Spleen (tissue), 7 donors: Measurements from ENCODE around the gene ZNF516.

Source experiments
- POLR2A ChIP-seq, 3 donors: fragments of 450-650 bp; IDR thresholded peaks; one replicate each; pipeline ENCODE4 v1.5.1; 2017; ENCODE audit warnings: antibody characterized with exemption in 3 of 3, mild to moderate bottlenecking in 1 of 3
- POLR2AphosphoS5 ChIP-seq, 3 donors: sonication (generic); formaldehyde crosslinking; IDR thresholded peaks; one replicate each; pipeline ENCODE4 v1.5.1; 2017; ENCODE audit warnings: antibody characterized with exemption in 3 of 3
- TF ChIP-seq, protein P1 (sequence below), 11 experiments: fragments of 200-600 bp in 7 of 11; fragments of 450-650 bp in 4 of 11; sonication (generic) in 4 of 11; IDR thresholded peaks in 8 of 11; conservative IDR thresholded peaks in 3 of 11; 1 replicate in 7 of 11; 2 replicates in 4 of 11; pipeline versions ENCODE4 v1.4.0 to v1.8.0; 2016 to 2021; ENCODE audit warnings: antibody characterized with exemption in 11 of 11, inconsistent platforms in 4 of 11, mild to moderate bottlenecking in 1 of 11
- donor health status: DM: no; HTN: no; CAD: no; lungs with moderate emphysema.
- donor health status: DM: no; HTN: no; CAD: no.
- donor health status: DM: no; HTN: no; CAD: no.

DNA sequence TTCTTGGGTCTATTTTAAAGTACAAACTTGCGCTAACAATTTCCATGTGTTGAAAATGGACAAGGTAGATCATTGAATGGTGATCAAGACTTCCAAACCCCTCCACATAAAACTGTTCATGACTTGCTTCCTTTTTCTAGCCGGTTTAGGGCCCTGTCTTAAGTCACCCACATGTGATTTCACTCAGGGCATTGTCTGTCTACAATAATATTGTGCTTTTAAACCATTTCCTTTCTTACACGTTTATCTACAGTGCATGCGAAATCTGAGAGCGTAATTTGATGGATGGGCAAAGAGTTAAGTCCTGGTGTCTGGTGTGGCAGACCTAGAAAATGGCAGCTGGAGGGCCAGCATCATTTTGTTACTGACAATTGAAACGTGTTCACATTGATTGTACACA, 2.0 kb upstream of the ZNF516 start:
- TF ChIP-seq, protein P1, sequence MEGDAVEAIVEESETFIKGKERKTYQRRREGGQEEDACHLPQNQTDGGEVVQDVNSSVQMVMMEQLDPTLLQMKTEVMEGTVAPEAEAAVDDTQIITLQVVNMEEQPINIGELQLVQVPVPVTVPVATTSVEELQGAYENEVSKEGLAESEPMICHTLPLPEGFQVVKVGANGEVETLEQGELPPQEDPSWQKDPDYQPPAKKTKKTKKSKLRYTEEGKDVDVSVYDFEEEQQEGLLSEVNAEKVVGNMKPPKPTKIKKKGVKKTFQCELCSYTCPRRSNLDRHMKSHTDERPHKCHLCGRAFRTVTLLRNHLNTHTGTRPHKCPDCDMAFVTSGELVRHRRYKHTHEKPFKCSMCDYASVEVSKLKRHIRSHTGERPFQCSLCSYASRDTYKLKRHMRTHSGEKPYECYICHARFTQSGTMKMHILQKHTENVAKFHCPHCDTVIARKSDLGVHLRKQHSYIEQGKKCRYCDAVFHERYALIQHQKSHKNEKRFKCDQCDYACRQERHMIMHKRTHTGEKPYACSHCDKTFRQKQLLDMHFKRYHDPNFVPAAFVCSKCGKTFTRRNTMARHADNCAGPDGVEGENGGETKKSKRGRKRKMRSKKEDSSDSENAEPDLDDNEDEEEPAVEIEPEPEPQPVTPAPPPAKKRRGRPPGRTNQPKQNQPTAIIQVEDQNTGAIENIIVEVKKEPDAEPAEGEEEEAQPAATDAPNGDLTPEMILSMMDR (IDR thresholded peaks at IDR 0.05 in 8 of 11, conservative IDR thresholded peaks at IDR 0.05 in 3 of 11), result no peak
- TF ChIP-seq POLR2A (IDR thresholded peaks at IDR 0.05) (no peak), POLR2AphosphoS5 (IDR thresholded peaks at IDR 0.05) (no peak)
